ENCODE results near the gene NDUFB5.

NDUFB5 gene

GRCh38 chr3:179604321-179605078, at the start of gene NDUFB5, which contains the start of gene MRPL47:
NDUFB5 (plus strand) TSS chr3:179604794; CDS start chr3:179604816, 22 bp downstream.
MRPL47 (minus strand) TSS chr3:179604638; CDS start chr3:179604624, 14 bp downstream.
- peak; percentile 98 for DNase-seq (ENCODE audit: low spot score)

GRCh38 chr3:179558742-179559364, 45.7 kb upstream of the NDUFB5 start:
- peak; percentile 80 for DNase-seq (ENCODE audit: low spot score)

GRCh38 chr3:179560791-179561190, 43.8 kb upstream of the NDUFB5 start:
- DNase-seq (ENCODE audit: low spot score), result no peak

- DNase-seq (ENCODE audit: low spot score), result peak; percentile 100
Observed at GRCh38 chr3:179562591-179563270, 41.9 kb upstream of the NDUFB5 start, which contains the start of gene ACTL6A. ACTL6A (plus strand) TSS chr3:179562926; CDS start chr3:179563093, 167 bp downstream.

GRCh38 chr3:179563271-179563783, 41.3 kb upstream of the NDUFB5 start:
- DNase-seq (ENCODE audit: low spot score), result peak; percentile 60

GRCh38 chr3:179565496-179565895, 39.1 kb upstream of the NDUFB5 start:
- no peak for DNase-seq (ENCODE audit: low spot score)

GRCh38 chr3:179580992-179581391, 23.6 kb upstream of the NDUFB5 start:
- no peak for DNase-seq (ENCODE audit: low spot score)

- DNase-seq (ENCODE audit: low spot score), result no peak
Observed at GRCh38 chr3:179589143-179589542, 15.5 kb upstream of the NDUFB5 start.

- no peak for DNase-seq (ENCODE audit: low spot score)
Observed at GRCh38 chr3:179590669-179591068, 13.9 kb upstream of the NDUFB5 start.

- DNase-seq (ENCODE audit: low spot score), result no peak
Observed at GRCh38 chr3:179591313-179591712, 13.3 kb upstream of the NDUFB5 start.

- no peak for DNase-seq (ENCODE audit: low spot score)
Observed at GRCh38 chr3:179599531-179599930, 5.1 kb upstream of the NDUFB5 start.

GRCh38 chr3:179603321-179603720, 1.3 kb upstream of the NDUFB5 start:
- no peak for DNase-seq (ENCODE audit: low spot score)

GRCh38 chr3:179603831-179604230, 763 bp upstream of the NDUFB5 start:
- no peak for DNase-seq (ENCODE audit: low spot score)

- no peak for DNase-seq (ENCODE audit: low spot score)
Observed at GRCh38 chr3:179606534-179607085, 2.0 kb downstream of the NDUFB5 start.

- no peak for DNase-seq (ENCODE audit: low spot score)
Observed at GRCh38 chr3:179608931-179609720, 4.5 kb downstream of the NDUFB5 start.

- no peak for DNase-seq (ENCODE audit: low spot score)
Observed at GRCh38 chr3:179610066-179610465, 5.5 kb downstream of the NDUFB5 start.

GRCh38 chr3:179613807-179614206, 9.2 kb downstream of the NDUFB5 start:
- DNase-seq (ENCODE audit: low spot score), result peak; percentile 60

GRCh38 chr3:179615458-179616173, 11.0 kb downstream of the NDUFB5 start:
- DNase-seq (ENCODE audit: low spot score), result peak; percentile 21

GRCh38 chr3:179622023-179622422, 17.4 kb downstream of the NDUFB5 start:
- DNase-seq (ENCODE audit: low spot score), result no peak

GRCh38 chr3:179624451-179624850, 19.9 kb downstream of the NDUFB5 start:
- DNase-seq (ENCODE audit: low spot score), result no peak

All from COLO829 (cell line).